Type B pancreatic cell (in vitro differentiated cells): ENCODE data around the gene BORCS8. TPM values are rescaled to one million over a fixed set of nuclear protein-coding genes. Genes with fewer than 3 reads are reported as not detected.

Source experiments
- DNase-seq: peaks from one replicate; pipeline ENCODE4 v3.0.0; 2021; ENCODE audit warnings: mixed read lengths; ENCODE audit not compliant: unreplicated experiment; ENCODE audit errors: extremely low spot score
- H3K27ac Mint-ChIP-seq: 2 replicates; pipeline ENCODE4 v1.8.0; 2021; ENCODE audit warnings: mild to moderate bottlenecking, mixed read lengths
- H3K27me3 Mint-ChIP-seq: 2 replicates; pipeline ENCODE4 v1.8.0; 2021; ENCODE audit warnings: mixed read lengths
- H3K36me3 Mint-ChIP-seq: 2 replicates; pipeline ENCODE4 v1.8.0; 2021; ENCODE audit warnings: mixed read lengths
- H3K4me1 Mint-ChIP-seq: one replicate; pipeline ENCODE4 v1.8.0; 2021; ENCODE audit warnings: mixed read lengths; ENCODE audit not compliant: unreplicated experiment
- H3K4me3 Mint-ChIP-seq: 2 replicates; pipeline ENCODE4 v1.8.0; 2021; ENCODE audit warnings: mild to moderate bottlenecking, mixed read lengths
- H3K9me3 Mint-ChIP-seq: 2 replicates; pipeline ENCODE4 v1.8.0; 2021; ENCODE audit warnings: mixed read lengths
- total RNA-seq: library from RNA; stranded (reverse); gene quantifications from 2 replicates; pipeline ENCODE4 v1.2.1, GENCODE V29; 2021; ENCODE audit warnings: low replicate concordance
- TF ChIP-seq, protein P1 (sequence below): fragments of 200-600 bp; sonication (generic); conservative IDR thresholded peaks from 2 replicates; pipeline ENCODE4 v1.5.0; 2021; ENCODE audit warnings: antibody characterized with exemption, mild to moderate bottlenecking

BORCS8 gene
- total RNA-seq, 1 donor from 2014 or later = 28.8 TPM

GRCh38 chr19:19171821-19172532 lies 20.0 kb downstream of the BORCS8 start:
- Mint-ChIP-seq H3K27ac (no peak overlapping the region), H3K27me3 (peaks cover 19% of the 10 kb centered on the region), H3K9me3 (no peaks in the 10 kb centered on the region), H3K36me3 (no peaks in the 10 kb centered on the region), H3K4me1 (peaks cover 9% of the 10 kb centered on the region), H3K4me3 (no peak overlapping the region)
- DNase-seq = no peak
- TF ChIP-seq, protein P1, sequence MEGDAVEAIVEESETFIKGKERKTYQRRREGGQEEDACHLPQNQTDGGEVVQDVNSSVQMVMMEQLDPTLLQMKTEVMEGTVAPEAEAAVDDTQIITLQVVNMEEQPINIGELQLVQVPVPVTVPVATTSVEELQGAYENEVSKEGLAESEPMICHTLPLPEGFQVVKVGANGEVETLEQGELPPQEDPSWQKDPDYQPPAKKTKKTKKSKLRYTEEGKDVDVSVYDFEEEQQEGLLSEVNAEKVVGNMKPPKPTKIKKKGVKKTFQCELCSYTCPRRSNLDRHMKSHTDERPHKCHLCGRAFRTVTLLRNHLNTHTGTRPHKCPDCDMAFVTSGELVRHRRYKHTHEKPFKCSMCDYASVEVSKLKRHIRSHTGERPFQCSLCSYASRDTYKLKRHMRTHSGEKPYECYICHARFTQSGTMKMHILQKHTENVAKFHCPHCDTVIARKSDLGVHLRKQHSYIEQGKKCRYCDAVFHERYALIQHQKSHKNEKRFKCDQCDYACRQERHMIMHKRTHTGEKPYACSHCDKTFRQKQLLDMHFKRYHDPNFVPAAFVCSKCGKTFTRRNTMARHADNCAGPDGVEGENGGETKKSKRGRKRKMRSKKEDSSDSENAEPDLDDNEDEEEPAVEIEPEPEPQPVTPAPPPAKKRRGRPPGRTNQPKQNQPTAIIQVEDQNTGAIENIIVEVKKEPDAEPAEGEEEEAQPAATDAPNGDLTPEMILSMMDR = no peak

GRCh38 chr19:19170873-19171672 lies 20.9 kb downstream of the BORCS8 start:
- Mint-ChIP-seq H3K36me3 (no peaks in the 10 kb centered on the region), H3K9me3 (no peaks in the 10 kb centered on the region), H3K27me3 (peaks cover 19% of the 10 kb centered on the region), H3K4me1 (peaks cover 9% of the 10 kb centered on the region), H3K27ac (peak overlapping the region; percentile 63), H3K4me3 (peak overlapping the region; percentile 76)
- TF ChIP-seq, protein P1 = no peak
- no peak for DNase-seq

DNA sequence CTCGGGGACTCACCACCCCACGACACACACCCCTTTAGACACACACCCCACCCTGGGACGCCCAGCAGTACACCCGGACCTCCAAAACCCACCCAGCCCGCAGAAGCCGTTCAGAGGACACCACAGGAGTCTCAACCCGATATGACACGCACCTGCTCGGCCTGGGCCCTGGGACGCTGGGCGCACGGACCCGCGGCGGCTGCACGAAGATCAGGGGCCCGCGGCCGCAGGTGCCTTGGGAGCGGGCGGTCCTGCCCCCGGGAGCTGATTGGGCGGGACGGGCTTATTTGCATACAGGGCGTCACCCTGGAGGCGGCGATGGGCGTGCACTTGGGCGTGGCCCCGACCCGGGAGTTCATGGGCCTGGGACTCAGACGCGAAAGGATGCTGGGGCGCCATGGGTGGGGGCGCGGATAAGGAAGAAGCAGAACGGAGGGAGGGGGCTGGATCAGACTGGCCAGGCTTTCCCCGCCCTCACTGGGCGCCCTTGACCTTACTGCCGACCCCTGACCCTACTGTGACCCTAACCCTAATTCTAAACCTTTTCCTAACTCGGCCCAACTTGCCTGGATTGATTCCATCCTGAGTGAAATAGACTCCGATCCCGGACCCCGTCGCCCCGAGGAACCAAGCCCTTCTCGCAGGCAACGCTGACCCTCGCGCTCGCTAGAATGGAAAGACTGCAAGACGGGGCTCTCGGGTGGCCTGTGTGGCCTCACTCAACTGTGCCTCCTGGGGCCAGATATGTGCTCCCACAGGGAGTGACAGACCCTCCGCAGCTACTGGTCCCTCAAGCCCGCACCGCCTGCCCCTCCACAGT lies 21.7 kb downstream of the BORCS8 start, which contains the start of gene MEF2B:
Gene MEF2B, minus strand, starts transcription at position 211 of the 820 bp plus-strand sequence. CDS start 19,528 bp downstream, outside the sequence.
- H3K27ac Mint-ChIP-seq = peak within 1 kb of the TSS; percentile 63
- H3K36me3 Mint-ChIP-seq = no peaks in the 10 kb centered on the region
- H3K4me3 Mint-ChIP-seq = peak within 1 kb of the TSS; percentile 76
- peaks cover 9% of the 10 kb centered on the region for H3K4me1 Mint-ChIP-seq
- DNase-seq = peak; percentile 82
- TF ChIP-seq, protein P1 = no peak
- no peaks in the 10 kb centered on the region for H3K9me3 Mint-ChIP-seq
- peaks cover 19% of the 10 kb centered on the region for H3K27me3 Mint-ChIP-seq

DNA sequence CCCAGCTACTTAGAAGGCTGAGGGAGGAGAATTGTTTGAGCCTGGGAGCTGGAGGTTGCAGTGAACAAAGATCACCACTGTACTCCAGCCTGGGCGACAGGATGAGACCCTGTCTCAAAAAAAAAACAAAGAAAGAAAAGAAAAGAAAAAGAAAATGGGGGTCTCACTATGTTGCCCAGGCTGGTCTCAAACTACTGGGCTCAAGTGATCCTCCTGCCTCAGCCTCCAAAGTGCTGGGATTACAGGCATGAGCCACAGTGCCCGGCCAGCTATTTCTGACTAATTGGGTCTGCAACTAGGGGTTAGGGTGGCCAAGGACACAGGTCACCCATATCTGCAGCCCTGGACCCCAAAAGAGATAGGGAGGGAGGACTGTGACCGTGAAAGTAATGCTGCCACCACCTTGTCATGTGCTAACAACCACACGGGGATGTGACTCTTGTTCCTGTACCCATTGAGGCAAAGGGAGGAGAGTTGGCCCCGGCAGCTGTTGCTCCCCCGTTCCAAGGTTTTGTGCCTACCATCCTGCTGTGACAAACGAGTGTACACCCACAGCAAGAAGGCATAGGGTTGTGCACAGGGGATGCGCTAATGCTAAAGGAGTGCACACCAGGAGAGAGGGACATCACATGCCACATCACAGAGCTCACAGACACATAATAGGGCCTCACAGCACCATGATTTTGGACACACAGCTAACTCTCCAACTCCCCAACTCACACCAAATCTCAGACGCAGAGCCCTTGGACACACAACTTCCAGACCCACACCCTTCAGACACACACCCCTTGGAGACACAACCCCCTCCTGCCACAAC lies 22.5 kb downstream of the BORCS8 start:
- H3K27me3 Mint-ChIP-seq = peaks cover 19% of the 10 kb centered on the region
- H3K27ac Mint-ChIP-seq = no peak overlapping the region
- H3K36me3 Mint-ChIP-seq = no peaks in the 10 kb centered on the region
- peak overlapping the region; percentile 76 for H3K4me3 Mint-ChIP-seq
- DNase-seq = no peak
- H3K9me3 Mint-ChIP-seq = no peaks in the 10 kb centered on the region
- TF ChIP-seq, protein P1 = no peak
- peaks cover 9% of the 10 kb centered on the region for H3K4me1 Mint-ChIP-seq

GRCh38 chr19:19167612-19168011 lies 24.3 kb downstream of the BORCS8 start:
- H3K4me3 Mint-ChIP-seq = no peak overlapping the region
- no peak overlapping the region for H3K27ac Mint-ChIP-seq
- no peaks in the 10 kb centered on the region for H3K36me3 Mint-ChIP-seq
- peaks cover 9% of the 10 kb centered on the region for H3K4me1 Mint-ChIP-seq
- peaks cover 19% of the 10 kb centered on the region for H3K27me3 Mint-ChIP-seq
- no peaks in the 10 kb centered on the region for H3K9me3 Mint-ChIP-seq
- TF ChIP-seq, protein P1 = no peak
- no peak for DNase-seq
